Lower lobe of right lung (tissue), 2 donors: ENCODE results near the gene ELMO2. TPM values are rescaled to one million over a fixed set of nuclear protein-coding genes. Genes with fewer than 3 reads are reported as not detected.

Source experiments
- ATAC-seq, 2 donors: fragments of 200-7000 bp; cut with Tn5 transposase; one replicate each; pipeline ENCODE4 v1.9.1; 2020 to 2022; ENCODE audit warnings: mild to moderate bottlenecking in 2 of 2, moderate library complexity in 2 of 2
- DNase-seq: peaks from one replicate; pipeline ENCODE4 v3.0.0-alpha.2; 2020
- H3K27ac ChIP-seq: fragments of 200-600 bp; one replicate; pipeline ENCODE4 v1.8.0; 2022
- H3K27me3 ChIP-seq: fragments of 200-600 bp; one replicate; pipeline ENCODE4 v1.8.0; 2022; ENCODE audit warnings: low read depth
- H3K36me3 ChIP-seq: fragments of 200-600 bp; one replicate; pipeline ENCODE4 v1.8.0; 2022; ENCODE audit warnings: mild to moderate bottlenecking
- H3K4me1 ChIP-seq: fragments of 200-600 bp; one replicate; pipeline ENCODE4 v1.8.0; 2022
- H3K4me3 ChIP-seq: fragments of 200-600 bp; one replicate; pipeline ENCODE4 v1.8.0; 2022; ENCODE audit warnings: mild to moderate bottlenecking
- H3K9me3 ChIP-seq: fragments of 200-600 bp; one replicate; pipeline ENCODE4 v1.8.0; 2022
- intact Hi-C: fragments of 100-400 bp; cut with DNase I; formaldehyde crosslinking; loops from one replicate; pipeline ENCODE4 v1.11.0; 2022
- total RNA-seq: library from RNA; stranded (reverse); fragmentation: NEBNext Ultra II Directional; extraction: Animal tissue kit (Norgen Biotek cat#: 25700); gene quantifications from one replicate; pipeline ENCODE4 v1.2.1, GENCODE V29; 2021
- TF ChIP-seq, protein P1 (sequence below): fragments of 200-600 bp; IDR thresholded peaks from one replicate; pipeline ENCODE4 v1.8.0; 2022; ENCODE audit warnings: antibody characterized with exemption, mild to moderate bottlenecking
- donor health status: DM: no; HTN: yes; CAD: no; lungs with severe emphysema.

ELMO2 gene
- total RNA-seq, 1 donor from 2014 or later: 61.9 TPM

DNA sequence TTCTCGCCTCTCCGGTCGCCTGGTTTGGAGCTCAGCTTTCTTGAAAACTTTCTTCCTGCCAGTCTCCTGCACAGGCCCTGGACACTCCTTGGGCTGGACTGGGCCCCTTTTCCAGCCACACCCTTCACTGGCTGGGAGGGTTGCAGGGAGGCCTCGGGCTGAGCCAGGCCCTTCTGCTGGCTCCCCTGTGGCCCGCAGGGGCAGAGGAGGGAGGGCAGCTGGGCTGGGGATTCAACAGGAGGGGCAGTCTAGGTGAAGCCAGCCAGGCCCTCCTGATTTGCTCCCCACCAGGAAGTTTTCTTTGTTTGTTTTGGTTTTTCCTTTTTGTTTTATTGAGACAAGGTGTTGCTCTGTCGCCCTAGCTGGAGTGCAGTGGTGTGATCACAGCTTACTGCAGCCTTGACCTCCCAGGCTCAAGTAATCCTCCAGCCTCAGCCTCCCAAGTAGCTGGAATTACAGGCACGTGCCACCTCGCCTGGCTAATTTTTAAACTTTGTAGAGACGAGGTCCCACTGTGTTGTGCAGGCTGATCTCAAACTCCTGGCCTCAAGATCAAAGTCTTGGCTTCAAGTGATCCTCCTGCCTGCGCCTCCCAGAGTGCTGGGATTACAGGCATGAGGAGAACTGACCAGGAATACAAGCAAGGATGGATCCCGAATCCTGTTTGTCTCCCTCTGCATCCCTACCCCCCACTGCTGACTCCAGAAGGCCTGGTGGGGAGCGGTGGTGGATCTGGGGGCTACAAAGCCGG lies 74.6 kb downstream of the ELMO2 start:
- ATAC-seq (no peak), DNase-seq (no peak)
- no peaks in the 10 kb centered on the region for H3K4me1 ChIP-seq
- no peak overlapping the region for H3K4me3 ChIP-seq
- intact Hi-C loops: no loop called here
- H3K27ac ChIP-seq: no peak overlapping the region
- H3K36me3 ChIP-seq: no peaks in the 10 kb centered on the region
- peaks cover 69% of the 10 kb centered on the region for H3K27me3 ChIP-seq
- TF ChIP-seq, protein P1, sequence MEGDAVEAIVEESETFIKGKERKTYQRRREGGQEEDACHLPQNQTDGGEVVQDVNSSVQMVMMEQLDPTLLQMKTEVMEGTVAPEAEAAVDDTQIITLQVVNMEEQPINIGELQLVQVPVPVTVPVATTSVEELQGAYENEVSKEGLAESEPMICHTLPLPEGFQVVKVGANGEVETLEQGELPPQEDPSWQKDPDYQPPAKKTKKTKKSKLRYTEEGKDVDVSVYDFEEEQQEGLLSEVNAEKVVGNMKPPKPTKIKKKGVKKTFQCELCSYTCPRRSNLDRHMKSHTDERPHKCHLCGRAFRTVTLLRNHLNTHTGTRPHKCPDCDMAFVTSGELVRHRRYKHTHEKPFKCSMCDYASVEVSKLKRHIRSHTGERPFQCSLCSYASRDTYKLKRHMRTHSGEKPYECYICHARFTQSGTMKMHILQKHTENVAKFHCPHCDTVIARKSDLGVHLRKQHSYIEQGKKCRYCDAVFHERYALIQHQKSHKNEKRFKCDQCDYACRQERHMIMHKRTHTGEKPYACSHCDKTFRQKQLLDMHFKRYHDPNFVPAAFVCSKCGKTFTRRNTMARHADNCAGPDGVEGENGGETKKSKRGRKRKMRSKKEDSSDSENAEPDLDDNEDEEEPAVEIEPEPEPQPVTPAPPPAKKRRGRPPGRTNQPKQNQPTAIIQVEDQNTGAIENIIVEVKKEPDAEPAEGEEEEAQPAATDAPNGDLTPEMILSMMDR: no peak
- H3K9me3 ChIP-seq: no peaks in the 10 kb centered on the region

DNA sequence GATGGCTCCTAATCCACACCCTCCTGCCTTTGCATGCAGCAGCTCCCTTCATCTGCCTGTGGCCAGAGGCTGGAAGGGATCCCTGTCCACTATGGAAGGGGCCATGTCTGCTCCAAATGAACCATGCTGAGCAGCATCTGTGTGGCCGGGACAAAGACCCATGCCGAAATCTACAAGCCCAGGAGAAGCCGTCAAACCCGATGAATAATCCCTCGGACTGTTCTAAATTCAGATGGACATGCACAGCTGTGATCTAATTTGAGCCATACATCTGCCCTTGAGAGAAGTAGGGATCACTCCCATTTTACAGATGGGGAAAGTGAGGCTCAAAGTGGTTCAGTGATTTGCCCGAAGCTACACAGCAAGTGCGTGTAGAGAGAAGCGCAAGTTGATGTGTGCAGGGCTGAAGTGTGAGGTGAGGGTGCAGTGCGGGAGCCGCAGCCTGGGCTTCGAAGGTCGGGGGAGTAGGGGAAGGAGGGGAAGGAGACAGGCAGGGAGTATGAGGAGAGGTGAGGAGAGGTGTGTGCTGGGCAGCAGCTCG lies 75.5 kb downstream of the ELMO2 start:
- peaks cover 70% of the 10 kb centered on the region for H3K27me3 ChIP-seq

DNA sequence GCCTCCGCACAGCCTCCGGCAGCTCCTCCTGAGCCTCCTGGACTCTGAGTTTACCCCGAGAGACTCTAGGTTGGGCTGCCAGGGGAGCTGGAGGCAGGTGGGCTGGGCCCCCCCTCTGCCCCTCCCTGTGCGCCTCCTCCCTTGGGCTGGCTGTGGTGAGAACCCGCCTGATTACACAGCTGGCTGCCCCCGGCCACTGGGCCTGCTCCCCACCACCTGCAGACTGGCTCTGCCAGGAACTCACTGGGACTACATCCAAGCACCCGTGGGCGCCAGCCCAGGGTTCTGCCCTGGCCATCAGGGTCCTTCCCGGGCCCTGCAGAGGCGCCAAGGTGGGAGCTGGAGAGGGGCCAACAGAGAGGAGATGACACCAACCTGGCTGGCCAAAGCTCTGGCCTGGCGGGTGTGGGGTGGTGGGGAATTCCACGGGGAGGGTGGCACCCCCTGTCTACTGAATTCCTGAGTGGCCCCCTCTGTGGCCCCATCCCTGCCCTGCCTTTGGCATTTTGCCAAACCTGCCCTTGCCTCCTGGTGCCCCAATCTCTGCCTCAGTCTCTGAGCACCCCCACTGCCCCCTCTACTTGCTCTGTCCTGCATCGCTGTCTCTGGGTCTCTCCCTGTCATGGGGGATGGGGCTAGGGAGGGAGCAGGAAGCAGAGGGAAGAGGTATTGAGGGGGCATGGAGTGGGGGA lies 76.2 kb downstream of the ELMO2 start:
- peaks cover 66% of the 10 kb centered on the region for H3K27me3 ChIP-seq
- intact Hi-C loops: no loop called here
- H3K36me3 ChIP-seq: no peaks in the 10 kb centered on the region
- no peaks in the 10 kb centered on the region for H3K4me1 ChIP-seq
- TF ChIP-seq, protein P1: no peak
- DNase-seq (no peak), ATAC-seq (no peak)
- H3K27ac ChIP-seq: no peak overlapping the region
- no peaks in the 10 kb centered on the region for H3K9me3 ChIP-seq
- no peak overlapping the region for H3K4me3 ChIP-seq

More for the DNA sequence above, 75.5 kb downstream of the ELMO2 start:
- Histone ChIP-seq H3K36me3 (no peaks in the 10 kb centered on the region), H3K4me1 (no peaks in the 10 kb centered on the region), H3K4me3 (no peak overlapping the region), H3K27ac (no peak overlapping the region), H3K9me3 (no peaks in the 10 kb centered on the region)
- TF ChIP-seq, protein P1: no peak
- no peak for DNase-seq
- ATAC-seq: no peak
- intact Hi-C loops: no loop called here

DNA sequence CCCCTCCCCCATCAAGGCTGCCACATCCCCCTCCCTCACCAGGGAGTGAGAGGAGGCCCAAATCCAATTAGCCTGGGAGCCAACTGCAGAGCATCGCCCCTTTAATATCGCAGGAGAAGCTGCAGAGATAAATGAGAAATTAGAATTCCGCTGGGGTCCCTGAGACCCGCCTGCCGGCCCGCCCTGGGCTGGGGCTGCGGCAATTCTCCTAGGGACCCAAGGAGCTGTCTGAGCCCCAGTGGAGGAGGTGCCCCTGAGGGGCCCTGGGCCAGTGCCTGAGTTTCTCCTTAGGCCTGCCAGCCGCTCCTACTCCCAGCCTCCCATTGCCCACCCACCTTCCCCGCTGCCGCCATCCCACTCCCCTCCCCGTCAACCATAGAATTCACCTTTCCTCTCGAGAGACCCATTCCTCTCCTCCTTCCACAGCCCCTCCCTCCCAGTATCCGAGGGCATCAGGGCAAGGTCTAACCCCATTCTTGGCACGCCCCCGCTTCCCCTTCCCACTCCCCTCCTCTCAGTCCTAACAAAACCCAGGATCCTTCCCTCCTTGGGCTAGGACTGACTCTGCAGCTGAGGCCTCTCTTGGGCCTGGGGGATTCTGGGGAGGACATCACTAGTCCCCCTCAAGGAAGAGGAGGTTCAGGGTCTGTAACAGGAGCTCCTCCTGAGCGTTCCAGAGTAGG lies 78.1 kb downstream of the ELMO2 start:
- DNase-seq: no peak
- ATAC-seq: no peak
- Histone ChIP-seq H3K4me3 (no peak overlapping the region), H3K36me3 (no peaks in the 10 kb centered on the region), H3K4me1 (no peaks in the 10 kb centered on the region), H3K27ac (no peak overlapping the region), H3K27me3 (peaks cover 63% of the 10 kb centered on the region), H3K9me3 (no peaks in the 10 kb centered on the region)
- TF ChIP-seq, protein P1: no peak
- intact Hi-C loops: no loop called here

DNA sequence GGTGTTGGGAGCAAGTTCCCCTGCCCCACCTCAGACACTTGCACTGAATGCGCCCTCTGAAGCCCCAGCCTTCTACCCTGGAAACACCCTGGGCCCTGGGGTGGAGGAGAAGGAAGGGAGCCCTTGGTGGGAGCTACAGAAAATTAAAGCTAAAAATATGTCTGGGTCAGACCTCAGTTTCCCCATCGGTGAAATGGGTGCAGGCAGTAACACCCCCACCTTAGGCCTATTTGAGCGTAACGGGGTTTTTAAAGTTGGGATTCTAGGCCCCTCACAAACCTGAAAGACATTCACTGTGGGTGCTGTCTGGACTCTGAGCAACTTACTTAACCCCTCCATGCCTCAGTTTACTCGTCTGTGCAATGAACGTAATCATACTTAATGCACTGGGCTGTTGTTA lies 78.9 kb downstream of the ELMO2 start:
- TF ChIP-seq, protein P1: no peak
- H3K27me3 ChIP-seq: peaks cover 63% of the 10 kb centered on the region
- ATAC-seq (no peak), DNase-seq (no peak)
- intact Hi-C loops: no loop called here
- H3K9me3 ChIP-seq: no peaks in the 10 kb centered on the region
- no peaks in the 10 kb centered on the region for H3K36me3 ChIP-seq
- H3K27ac ChIP-seq: no peak overlapping the region
- no peaks in the 10 kb centered on the region for H3K4me1 ChIP-seq
- no peak overlapping the region for H3K4me3 ChIP-seq
